Hair follicular keratinocyte (primary cell): ENCODE data around the gene OR4D9. TPM values are rescaled to one million over a fixed set of nuclear protein-coding genes. Genes with fewer than 3 reads are reported as not detected.

Experiments
- total RNA-seq: library from RNA; depleted of rRNA; stranded (reverse); fragments of >200 nt; gene quantifications from 2 replicates; pipeline ENCODE4 v1.2.3, GENCODE V29; 2015

OR4D9 gene
- not detected in 2 replicates for total RNA-seq

GRCh38 chr11:59510941-59511589, at the start of gene OR4D9:
TSS of gene OR4D9 (plus strand) at chr11:59511539. CDS start at chr11:59514913, 3,374 bp downstream.

GRCh38 chr11:59473015-59473414, 38.3 kb upstream of the OR4D9 start, which contains the start of gene OR4D10:
TSS of gene OR4D10 (plus strand) at chr11:59473315. CDS start at chr11:59477430, 4,115 bp downstream.

GRCh38 chr11:59503276-59503675, 8.1 kb upstream of the OR4D9 start, which contains the start of gene OR4D11:
TSS of gene OR4D11 (plus strand) at chr11:59503576. CDS start at chr11:59503576, 0 bp downstream.

Other genes starting within 250 kb of the OR4D9 start
- not detected in 2 replicates for gene OR5AN1, start 152.6 kb upstream of the OR4D9 start, total RNA-seq
- gene OR5A2, start 85.1 kb upstream of the OR4D9 start, total RNA-seq: not detected in 2 replicates
- gene OR5A1, start 75.1 kb upstream of the OR4D9 start, total RNA-seq: not detected in 2 replicates
- not detected in 2 replicates for gene OR4D6, start 54.6 kb upstream of the OR4D9 start, total RNA-seq
- not detected in 2 replicates for gene OR4D10, start 38.2 kb upstream of the OR4D9 start, total RNA-seq
- gene OR4D11, start 8.0 kb upstream of the OR4D9 start, total RNA-seq: not detected in 2 replicates
- gene OSBP, start 104.2 kb downstream of the OR4D9 start, total RNA-seq: 19.4 and 21.2 TPM in 2 replicates
- 10.6 and 14.8 TPM in 2 replicates for gene PATL1, start 157.5 kb downstream of the OR4D9 start, total RNA-seq
- not detected in 2 replicates for gene OR10V1, start 202.3 kb downstream of the OR4D9 start, total RNA-seq
- 12.4 and 27.8 TPM in 2 replicates for gene STX3, start 243.8 kb downstream of the OR4D9 start, total RNA-seq